ENCODE data around the gene DNMT3B.

- TF ChIP-seq CTCF (IDR thresholded peaks at IDR 0.05) = no peak
- TF ChIP-seq POLR2A (IDR thresholded peaks at IDR 0.05) = no peak
- no peak for TF ChIP-seq POLR2AphosphoS5 (IDR thresholded peaks at IDR 0.05)
Measured at GRCh38 chr20:32756156-32756555, 6.0 kb upstream of the DNMT3B start.
